Esophagus muscularis mucosa (tissue), 3 donors: ENCODE data around the gene SDCBP2.

Experiments used
- POLR2A ChIP-seq: fragments of 450-650 bp; IDR thresholded peaks from one replicate; pipeline ENCODE4 v1.6.1; 2017; ENCODE audit warnings: antibody characterized with exemption, moderate library complexity, mild to moderate bottlenecking, low read depth
- POLR2AphosphoS5 ChIP-seq, 2 donors: sonication (generic); formaldehyde crosslinking; IDR thresholded peaks; one replicate each; pipeline ENCODE4 v1.6.1; 2017; ENCODE audit warnings: antibody characterized with exemption in 2 of 2
- TF ChIP-seq, protein P1 (sequence below), 3 experiments: fragments of 200-600 bp in 2 of 3; fragments of 450-650 bp in 1 of 3; sonication (generic) in 2 of 3; IDR thresholded peaks; one replicate each; pipeline ENCODE4 v1.5.1; 2017 to 2019; ENCODE audit warnings: antibody characterized with exemption in 3 of 3, mild to moderate bottlenecking in 2 of 3, moderate library complexity in 1 of 3

DNA sequence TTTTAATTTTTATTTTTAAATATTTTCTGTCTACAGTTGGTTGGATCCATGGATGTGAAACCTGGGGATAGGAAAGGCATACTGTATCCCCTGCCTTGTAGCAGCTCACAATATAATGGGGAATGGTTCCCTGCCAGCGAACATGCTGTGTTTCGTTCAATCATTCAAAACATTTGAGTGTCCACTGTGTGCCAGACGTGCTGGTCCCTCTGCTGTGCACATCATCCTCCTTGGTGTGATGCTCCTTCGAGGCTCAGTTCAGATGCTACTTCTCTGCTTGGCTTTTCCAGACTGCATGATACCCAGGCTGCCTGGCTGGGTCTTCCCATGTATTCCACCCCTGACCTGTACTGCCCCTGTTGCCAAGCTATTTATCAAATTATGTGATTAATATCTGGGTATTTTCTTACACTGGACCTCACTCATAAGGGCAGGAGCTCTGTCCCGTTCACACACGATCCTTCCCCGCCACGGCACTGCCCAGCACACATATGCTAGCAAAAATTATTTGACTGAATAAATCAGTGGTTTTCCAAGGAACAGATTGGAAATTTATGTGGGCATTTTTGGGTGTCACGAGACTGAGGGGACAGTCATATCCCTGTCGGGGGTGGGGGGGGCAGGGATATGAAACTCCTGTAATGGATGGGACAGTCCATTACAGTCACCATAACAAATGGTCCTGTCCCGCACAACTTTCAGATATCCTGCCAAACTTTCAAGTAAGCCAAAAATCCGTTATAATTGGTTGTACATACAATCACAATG is 4.9 kb downstream of the SDCBP2 start:
- TF ChIP-seq POLR2A: no peak
- TF ChIP-seq, protein P1, sequence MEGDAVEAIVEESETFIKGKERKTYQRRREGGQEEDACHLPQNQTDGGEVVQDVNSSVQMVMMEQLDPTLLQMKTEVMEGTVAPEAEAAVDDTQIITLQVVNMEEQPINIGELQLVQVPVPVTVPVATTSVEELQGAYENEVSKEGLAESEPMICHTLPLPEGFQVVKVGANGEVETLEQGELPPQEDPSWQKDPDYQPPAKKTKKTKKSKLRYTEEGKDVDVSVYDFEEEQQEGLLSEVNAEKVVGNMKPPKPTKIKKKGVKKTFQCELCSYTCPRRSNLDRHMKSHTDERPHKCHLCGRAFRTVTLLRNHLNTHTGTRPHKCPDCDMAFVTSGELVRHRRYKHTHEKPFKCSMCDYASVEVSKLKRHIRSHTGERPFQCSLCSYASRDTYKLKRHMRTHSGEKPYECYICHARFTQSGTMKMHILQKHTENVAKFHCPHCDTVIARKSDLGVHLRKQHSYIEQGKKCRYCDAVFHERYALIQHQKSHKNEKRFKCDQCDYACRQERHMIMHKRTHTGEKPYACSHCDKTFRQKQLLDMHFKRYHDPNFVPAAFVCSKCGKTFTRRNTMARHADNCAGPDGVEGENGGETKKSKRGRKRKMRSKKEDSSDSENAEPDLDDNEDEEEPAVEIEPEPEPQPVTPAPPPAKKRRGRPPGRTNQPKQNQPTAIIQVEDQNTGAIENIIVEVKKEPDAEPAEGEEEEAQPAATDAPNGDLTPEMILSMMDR (IDR thresholded peaks at IDR 0.05): no peak
- TF ChIP-seq POLR2AphosphoS5 (IDR thresholded peaks at IDR 0.05): no peak
